K562 (cell line): ENCODE data around the gene EXOC4. TPM values are rescaled to one million over a fixed set of nuclear protein-coding genes. Genes with fewer than 3 reads are reported as not detected.

Experiments used
- ATAC-seq: fragments of 200-7000 bp; cut with Tn5 transposase; 3 replicates; pipeline ENCODE4 v1.9.1; 2020; ENCODE audit warnings: moderate library complexity
- BruUV-seq: library from RNA; stranded (reverse); fragments of 400-500 nt; replicated peaks from 2 replicates; lab custom pipeline; 2021; lab: Mats Ljungman, UMichigan
- CTCF ChIA-PET: fragments of 300-600 bp; formaldehyde crosslinking; extraction: SDS; loops from one replicate; lab custom pipeline; 2021; ENCODE audit warnings: low intra/inter-chr PET ratio; lab: Yijun Ruan, JAX
- POLR2A ChIA-PET: fragments of 300-600, 350-650 bp; sonication (Branson Sonifier 250); formaldehyde crosslinking; extraction: SDS; loops from one replicate; lab custom pipeline; 2021; ENCODE audit warnings: antibody characterized with exemption, inconsistent platforms; lab: Yijun Ruan, JAX
- DNase-seq, 4 experiments: peaks; one replicate each; pipeline versions ENCODE4 v3.0.0 to v3.0.0-alpha.2; 2011 to 2018; ENCODE audit warnings: low spot score in 3 of 4, mixed read lengths in 3 of 4; ENCODE audit errors: extremely low read depth in 1 of 4
- FAIRE-seq: peaks from 2 replicates; lab custom pipeline; 2011; peaks lifted over from hg19 to GRCh38; lab: Jason Lieb, UNC
- H2AFZ ChIP-seq: 2 replicates; pipeline ENCODE4 v1.6.0; 2011; ENCODE audit warnings: low read depth, low read length, control low read depth, inconsistent platforms
- H3K27ac ChIP-seq: fragments of 200-600 bp; 3 replicates; pipeline ENCODE4 v1.8.0; 2011; ENCODE audit warnings: low read depth, mild to moderate bottlenecking, control low read depth, inconsistent platforms, low read length, moderate library complexity, mixed read lengths; ENCODE audit errors: extremely low read depth
- H3K27me3 ChIP-seq, 2 experiments: fragments of 300-600 bp in 1 of 2; 2 replicates in 1 of 2; 3 replicates in 1 of 2; pipeline versions ENCODE4 v1.6.0 to v1.8.0; 2011; ENCODE audit warnings: inconsistent platforms in 2 of 2, low read length in 2 of 2, mild to moderate bottlenecking in 1 of 2, mixed read lengths in 1 of 2, moderate library complexity in 1 of 2; ENCODE audit not compliant: control insufficient read depth in 2 of 2, insufficient read depth in 2 of 2
- H3K36me3 ChIP-seq: fragments of 300-600 bp; 3 replicates; pipeline ENCODE4 v1.8.0; 2011; ENCODE audit warnings: mild to moderate bottlenecking, low read length, inconsistent platforms; ENCODE audit not compliant: control insufficient read depth, insufficient read depth
- H3K4me1 ChIP-seq, 2 experiments: fragments of 200-600 bp in 1 of 2; replicated peaks in 1 of 2; 2 replicates in 1 of 2; 3 replicates in 1 of 2; pipeline versions ENCODE4 v1.5.1 to v1.8.0; 2011; ENCODE audit warnings: inconsistent platforms in 2 of 2, low read length in 2 of 2, mild to moderate bottlenecking in 1 of 2, mixed read lengths in 1 of 2, moderate library complexity in 1 of 2; ENCODE audit not compliant: control insufficient read depth in 2 of 2, insufficient read depth in 2 of 2
- H3K4me2 ChIP-seq: 2 replicates; pipeline ENCODE4 v1.6.1; 2011; ENCODE audit warnings: low read length, control low read depth, inconsistent platforms, mixed read lengths; ENCODE audit not compliant: insufficient read depth
- H3K4me3 ChIP-seq: fragments of 200-600 bp; sonication (generic), shearing (Covaris generic); 2 replicates; pipeline ENCODE4 v1.5.1; 2016; ENCODE audit warnings: control low read depth, inconsistent platforms
- H3K79me2 ChIP-seq: fragments of 200-600 bp; 3 replicates; pipeline ENCODE4 v1.8.0; 2011; ENCODE audit warnings: low read length, inconsistent platforms; ENCODE audit not compliant: control insufficient read depth, insufficient read depth
- H3K9ac ChIP-seq, 2 experiments: 2 replicates each; pipeline versions ENCODE4 v1.6.0 to v1.6.1; 2011; ENCODE audit warnings: low read depth in 2 of 2, low read length in 2 of 2, control low read depth in 1 of 2, inconsistent platforms in 1 of 2, mild to moderate bottlenecking in 1 of 2, mixed read lengths in 1 of 2; ENCODE audit not compliant: insufficient read depth in 1 of 2
- H3K9me1 ChIP-seq: one replicate; pipeline ENCODE4 v1.6.0; 2011; ENCODE audit warnings: inconsistent platforms, mild to moderate bottlenecking, low read length, moderate library complexity; ENCODE audit not compliant: control insufficient read depth, insufficient read depth
- H3K9me3 ChIP-seq: replicated peaks from 2 replicates; pipeline ENCODE4 v1.5.1; 2011; ENCODE audit warnings: low read depth, low read length, inconsistent platforms; ENCODE audit not compliant: control insufficient read depth, insufficient read depth
- H4K20me1 ChIP-seq: replicated peaks from 2 replicates; pipeline ENCODE4 v1.6.1; 2011; ENCODE audit warnings: low read length, inconsistent platforms, mixed read lengths; ENCODE audit not compliant: control insufficient read depth, insufficient read depth
- CAMTA2 ChIP-seq: fragments of 250-450 bp; sonication (Bioruptor Pico); conservative IDR thresholded peaks from 2 replicates; pipeline ENCODE4 v1.5.1; 2022
- FIP1L1 ChIP-seq: fragments of 200-400 bp; formaldehyde crosslinking; IDR thresholded peaks from 2 replicates; pipeline ENCODE4 v1.6.1; 2018; ENCODE audit warnings: mild to moderate bottlenecking, low read depth, low read length; ENCODE audit not compliant: poor library complexity, severe bottlenecking
- ID3 ChIP-seq, 2 experiments: fragments of 250-450 bp in 1 of 2; fragments of 450-650 bp in 1 of 2; sonication (Bioruptor Pico) in 1 of 2; IDR thresholded peaks; 2 replicates each; pipeline versions ENCODE4 v1.6.1 to v1.8.0; 2016 to 2021; ENCODE audit warnings: mild to moderate bottlenecking in 2 of 2, moderate library complexity in 2 of 2, missing compliant biosample characterization in 1 of 2, missing genetic modification characterization in 1 of 2
- PHF20 ChIP-seq: fragments of 450-650 bp; IDR thresholded peaks from 2 replicates; pipeline ENCODE4 v1.6.1; 2018; ENCODE audit not compliant: partially characterized antibody
- STAT6 ChIP-seq: sonication (generic); formaldehyde crosslinking; IDR thresholded peaks from 2 replicates; pipeline ENCODE4 v1.8.1; 2023; ENCODE audit warnings: mild to moderate bottlenecking, missing genetic modification reagents
- ZBTB7A ChIP-seq: IDR thresholded peaks from 2 replicates; pipeline ENCODE4 v1.6.1; 2011; ENCODE audit warnings: low read depth, mild to moderate bottlenecking, low read length, moderate library complexity, borderline replicate concordance; ENCODE audit not compliant: control insufficient read depth
- ZNF146 ChIP-seq: IDR thresholded peaks from one replicate; pipeline ENCODE4 v1.6.1; 2018; ENCODE audit warnings: missing compliant biosample characterization; ENCODE audit not compliant: unreplicated experiment
- WGBS: fragments of 100-300 bp; shearing (Covaris generic); methylation state at CpG from one replicate; pipeline ENCODE4 v1.1.6; 2016; ENCODE audit warnings: low coverage, mixed read lengths; ENCODE audit not compliant: insufficient coverage; ENCODE audit errors: missing lambda C conversion rate; 5-methylcytosine and 5-hydroxymethylcytosine counted together
- in situ Hi-C: fragments of 300-500 bp; cut with MboI; formaldehyde crosslinking; loops from 4 replicates; pipeline ENCODE4 v1.15.0; 2018; ENCODE audit warnings: inconsistent platforms, mixed read lengths
- intact Hi-C: fragments of 100-400 bp; cut with micrococcal nuclease; formaldehyde crosslinking; loops from 2 replicates; pipeline ENCODE4 v1.14.2; 2022
- polyA plus RNA-seq, 8 experiments: library from polyadenylated mRNA; depleted of rRNA in 4 of 8; stranded (reverse) in 5 of 8; unstranded in 3 of 8; fragments of >200 nt; fragmentation: Nextera tagmentation in 2 of 8; fragmentation: Illumina TruSeq in 1 of 8; extraction: Ambion mirVana in 2 of 8; extraction: Trizol in 1 of 8; gene quantifications; 2 replicates each; pipeline versions ENCODE4 v1.2.1 to v1.2.3, GENCODE V29; 2011 to 2014; ENCODE audit warnings: inconsistent platforms in 1 of 8, missing spikeins in 1 of 8
- total RNA-seq, 7 experiments: library from RNA; depleted of rRNA in 6 of 7; stranded (reverse); fragments of >200 nt in 6 of 7; fragmentation: Illumina TruSeq in 2 of 7; extraction: Trizol in 2 of 7; gene quantifications; 2 replicates each; pipeline versions ENCODE4 v1.2.1 to v1.2.3, GENCODE V29; 2011 to 2021; ENCODE audit warnings: low replicate concordance in 1 of 7

The EXOC4 gene
- total and polyA plus RNA-seq, 9 of the 15 experiments (the other 6 are each of a cell fraction or from before 2014, with no cell fraction given): 18.5 to 73.1 (median 46.6) TPM

GRCh38 chr7:133586253-133586652 lies 333.4 kb downstream of the EXOC4 start:
- H3K4me2 ChIP-seq: no peak overlapping the region
- no TSS peak for BruUV-seq
- intact Hi-C loops (no loop called here), in situ Hi-C loops (no loop called here)
- ATAC-seq (no peak), DNase-seq (no peak), FAIRE-seq (no peak)
- no peaks in the 10 kb centered on the region for H3K79me2 ChIP-seq
- H3K9me1 ChIP-seq: no peaks in the 10 kb centered on the region
- CTCF ChIA-PET: interaction anchor here (0.5 kb wide), 1 partner anchor 25 kb away, joined by 3 read pairs; no protein-coding TSS in a partner anchor
- no peaks in the 10 kb centered on the region for H4K20me1 ChIP-seq
- WGBS: 39% methylated on average over 3 of the region's 3 CpGs
- H3K4me3 ChIP-seq: no peak overlapping the region
- no peak overlapping the region for H2AFZ ChIP-seq
- no peaks in the 10 kb centered on the region for H3K9me3 ChIP-seq
- no peaks in the 10 kb centered on the region for H3K36me3 ChIP-seq
- no peak for TF ChIP-seq PHF20
- peak; percentile 81 for TF ChIP-seq ZNF146 (CRISPR knock-in tag)
- no peak overlapping the region for H3K9ac ChIP-seq
- H3K27ac ChIP-seq: no peak overlapping the region
- POLR2A ChIA-PET: no interaction called here
- peaks cover 0 to 9% of the 10 kb centered on the region in 2 experiments; a peak in 3 of 5 replicates for H3K4me1 ChIP-seq
- H3K27me3 ChIP-seq: no peaks in the 10 kb centered on the region

- DNase-seq (no peak), FAIRE-seq (no peak), ATAC-seq (no peak)
- Histone ChIP-seq H3K36me3 (no peaks in the 10 kb centered on the region), H3K9me1 (no peaks in the 10 kb centered on the region), H3K4me1 (peaks cover 0 to 9% of the 10 kb centered on the region in 2 experiments; a peak in 3 of 5 replicates), H3K27me3 (no peaks in the 10 kb centered on the region), H4K20me1 (no peaks in the 10 kb centered on the region), H3K4me3 (no peak overlapping the region), H3K27ac (no peak overlapping the region), H3K79me2 (no peaks in the 10 kb centered on the region), H3K9ac (no peak overlapping the region), H3K9me3 (no peaks in the 10 kb centered on the region), H3K4me2 (no peak overlapping the region), H2AFZ (no peak overlapping the region)
- POLR2A ChIA-PET: interaction anchor here (0.7 kb wide), 1 partner anchor 127 kb away, joined by 3 read pairs; no protein-coding TSS in a partner anchor
- CTCF ChIA-PET: no interaction called here
- intact Hi-C loops: no loop called here
- TF ChIP-seq CAMTA2: no peak
- no peak for TF ChIP-seq ID3 (CRISPR knock-in tag; IDR thresholded peaks at IDR 0.05)
- TF ChIP-seq ID3 (tag; IDR thresholded peaks at IDR 0.05): no peak
- no peak for TF ChIP-seq FIP1L1
- TF ChIP-seq ZBTB7A: no peak
- no peak for TF ChIP-seq STAT6 (CRISPR knock-in tag)
- no TSS peak for BruUV-seq
- in situ Hi-C loops: no loop called here
Measured at GRCh38 chr7:133587903-133588302, 335.0 kb downstream of the EXOC4 start.
